PC-9 (cell line): ENCODE measurements around the gene CHEK1. TPM values are rescaled to one million over a fixed set of nuclear protein-coding genes. Genes with fewer than 3 reads are reported as not detected.

Source experiments
- BruUV-seq: library from RNA; stranded (reverse); fragments of 400-500 nt; replicated peaks from 2 replicates; lab custom pipeline; 2021; lab: Mats Ljungman, UMichigan
- CTCF ChIA-PET: fragments of 300-600 bp; sonication (Branson Sonifier 250); formaldehyde crosslinking; loops from one replicate; lab custom pipeline; 2022; ENCODE audit warnings: antibody characterized with exemption; lab: Charles Lee
- POLR2A ChIA-PET: fragments of 300-600 bp; sonication (Branson Sonifier 250); formaldehyde crosslinking; loops from one replicate; lab custom pipeline; 2022; ENCODE audit warnings: antibody characterized with exemption; ENCODE audit not compliant: unreplicated experiment; lab: Charles Lee
- DNase-seq, 2 experiments: peaks; one replicate each; pipeline versions ENCODE4 v3.0.0 to v3.0.0-alpha.2; 2015 to 2022; ENCODE audit warnings: mixed read lengths in 1 of 2
- H2AFZ ChIP-seq: fragments of 200-600 bp; sonication (generic); 2 replicates; pipeline ENCODE4 v1.8.1; 2017; ENCODE audit warnings: antibody characterized with exemption
- H3F3A ChIP-seq: fragments of 200-600 bp; sonication (generic); 2 replicates; pipeline ENCODE4 v1.8.1; 2017; ENCODE audit warnings: antibody characterized with exemption, mild to moderate bottlenecking, low read depth; ENCODE audit not compliant: insufficient read depth
- H3K27ac ChIP-seq: fragments of 200-600 bp; sonication (generic); 2 replicates; pipeline ENCODE4 v1.6.1; 2016; ENCODE audit warnings: mixed run types
- H3K27me3 ChIP-seq: fragments of 200-600 bp; sonication (generic); 2 replicates; pipeline ENCODE4 v1.6.1; 2016; ENCODE audit warnings: low read depth, mixed run types; ENCODE audit not compliant: insufficient read depth
- H3K36me3 ChIP-seq: fragments of 200-600 bp; sonication (generic); 2 replicates; pipeline ENCODE4 v1.6.1; 2016; ENCODE audit warnings: low read depth, mixed run types
- H3K4me1 ChIP-seq: fragments of 200-600 bp; sonication (generic); replicated peaks from 2 replicates; pipeline ENCODE4 v1.6.1; 2016; ENCODE audit warnings: mixed run types; ENCODE audit not compliant: insufficient read depth
- H3K4me2 ChIP-seq: fragments of 200-600 bp; sonication (generic); 2 replicates; pipeline ENCODE4 v1.6.1; 2017; ENCODE audit warnings: mixed run types
- H3K4me3 ChIP-seq: fragments of 200-600 bp; sonication (generic); 2 replicates; pipeline ENCODE4 v1.6.1; 2016; ENCODE audit warnings: mixed run types
- H3K79me2 ChIP-seq: fragments of 200-600 bp; sonication (generic); 2 replicates; pipeline ENCODE4 v1.6.1; 2017; ENCODE audit warnings: low read depth, mixed run types
- H3K9me2 ChIP-seq: fragments of 200-600 bp; sonication (generic); 2 replicates; pipeline ENCODE4 v1.8.1; 2017; ENCODE audit warnings: mild to moderate bottlenecking; ENCODE audit not compliant: insufficient read depth
- H3K9me3 ChIP-seq: fragments of 200-600 bp; sonication (generic); 2 replicates; pipeline ENCODE4 v1.8.1; 2016; ENCODE audit warnings: low read depth; ENCODE audit not compliant: insufficient read depth
- H4K20me1 ChIP-seq: fragments of 200-600 bp; sonication (generic); 2 replicates; pipeline ENCODE4 v1.8.1; 2017; ENCODE audit not compliant: insufficient read depth
- CTCF ChIP-seq: fragments of 200-600 bp; sonication (generic); conservative IDR thresholded peaks from 2 replicates; pipeline ENCODE4 v1.6.1; 2017; ENCODE audit warnings: mixed run types, antibody characterized with exemption, mild to moderate bottlenecking, moderate library complexity
- EZH2 ChIP-seq: fragments of 200-600 bp; sonication (generic); IDR thresholded peaks from 2 replicates; pipeline ENCODE4 v1.8.0; 2017; ENCODE audit warnings: antibody characterized with exemption, low read depth
- intact Hi-C: fragments of 100-400 bp; cut with micrococcal nuclease; formaldehyde crosslinking; loops from one replicate; pipeline ENCODE4 v1.10.0; 2022; ENCODE audit not compliant: unreplicated experiment
- total RNA-seq: library from RNA; stranded (reverse); gene quantifications from 2 replicates; pipeline ENCODE4 v1.2.3, GENCODE V29; 2021

Gene CHEK1
- total RNA-seq, 1 experiment from 2014 or later = 36.5 TPM

- BruUV-seq = no TSS peak
- Histone ChIP-seq H3K9me3 (no peaks in the 10 kb centered on the region), H3K27me3 (peaks cover 61% of the 10 kb centered on the region)
Observed at GRCh38 chr11:125720781-125721180, 95.8 kb downstream of the CHEK1 start.

GRCh38 chr11:125724125-125724524 is 99.2 kb downstream of the CHEK1 start:
- H3K4me2 ChIP-seq = no peak overlapping the region
- no peak overlapping the region for H3K27ac ChIP-seq
- DNase-seq = no peak
- no peaks in the 10 kb centered on the region for H3F3A ChIP-seq
- TF ChIP-seq EZH2 (no peak), CTCF (no peak)
- H3K36me3 ChIP-seq = no peaks in the 10 kb centered on the region
- peaks cover 43% of the 10 kb centered on the region for H3K27me3 ChIP-seq
- no peaks in the 10 kb centered on the region for H4K20me1 ChIP-seq
- CTCF ChIA-PET = no interaction called here
- no peaks in the 10 kb centered on the region for H3K9me3 ChIP-seq
- H2AFZ ChIP-seq = no peak overlapping the region
- no peaks in the 10 kb centered on the region for H3K79me2 ChIP-seq
- H3K4me3 ChIP-seq = no peak overlapping the region
- BruUV-seq = no TSS peak
- intact Hi-C loops = no loop called here
- no peaks in the 10 kb centered on the region for H3K4me1 ChIP-seq
- POLR2A ChIA-PET = no interaction called here
- H3K9me2 ChIP-seq = no peaks in the 10 kb centered on the region

More at GRCh38 chr11:125720781-125721180, 95.8 kb downstream of the CHEK1 start:
- CTCF ChIA-PET = no interaction called here
- Histone ChIP-seq H3K27ac (no peak overlapping the region), H4K20me1 (no peaks in the 10 kb centered on the region), H3K4me3 (no peak overlapping the region), H3K79me2 (no peaks in the 10 kb centered on the region), H3K4me1 (no peaks in the 10 kb centered on the region), H3K9me2 (no peaks in the 10 kb centered on the region), H2AFZ (no peak overlapping the region), H3K36me3 (no peaks in the 10 kb centered on the region), H3K4me2 (no peak overlapping the region), H3F3A (no peaks in the 10 kb centered on the region)
- intact Hi-C loops = no loop called here
- no peak for DNase-seq
- TF ChIP-seq EZH2 (no peak), CTCF (no peak)
- POLR2A ChIA-PET = no interaction called here

Other genes starting within 250 kb of the CHEK1 start
- gene FEZ1, start 128.9 kb upstream of the CHEK1 start, total RNA-seq = 0.57 and 1.3 TPM in 2 replicates
- gene EI24, start 55.7 kb upstream of the CHEK1 start, total RNA-seq = 69.7 and 88.2 TPM in 2 replicates
- gene STT3A, start 32.3 kb upstream of the CHEK1 start, total RNA-seq = 86.1 and 113 TPM in 2 replicates
- gene ACRV1, start 55.7 kb downstream of the CHEK1 start, total RNA-seq = not detected in 2 replicates
- gene PATE1, start 121.1 kb downstream of the CHEK1 start, total RNA-seq = not detected in 2 replicates
- 1.3 TPM in 2 replicates for gene PATE2, start 153.7 kb downstream of the CHEK1 start, total RNA-seq
- not detected in 2 replicates for gene PATE3, start 163.0 kb downstream of the CHEK1 start, total RNA-seq
- not detected in 2 replicates for gene PATE4, start 208.2 kb downstream of the CHEK1 start, total RNA-seq